ENCODE data around the gene ELK1.
"Not testable (repeated sequence)": the region's sequence is repeated elsewhere in the genome, so short reads cannot be mapped to it uniquely, and the experiment has no call there.

The ELK1 gene

DNA sequence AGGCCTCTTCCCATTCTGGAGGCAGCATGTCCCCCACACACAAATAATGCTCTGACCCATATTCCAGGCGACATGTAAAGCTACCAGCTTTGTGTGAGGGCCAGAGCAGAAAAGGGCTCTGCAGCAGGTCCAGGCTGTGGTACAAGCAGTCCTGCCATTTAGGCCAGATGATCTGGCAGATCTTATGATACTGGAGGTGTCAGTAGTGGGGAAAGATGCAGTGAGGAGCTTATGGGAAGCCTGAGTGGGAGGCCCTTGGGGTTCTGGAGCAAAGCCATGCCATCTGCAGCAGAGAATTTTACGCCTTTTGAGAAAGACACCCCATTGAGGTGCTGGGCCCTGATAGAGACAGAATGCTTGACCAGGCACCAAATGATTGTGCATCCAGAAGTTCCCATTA, 38.4 kb downstream of the ELK1 start:
- DNase-seq (ENCODE audit: low read depth in 2 of 2): no peak

GRCh38 chrX:47611489-47611888, 38.9 kb downstream of the ELK1 start:
- no peak for DNase-seq (ENCODE audit: low read depth in 2 of 2)

DNA sequence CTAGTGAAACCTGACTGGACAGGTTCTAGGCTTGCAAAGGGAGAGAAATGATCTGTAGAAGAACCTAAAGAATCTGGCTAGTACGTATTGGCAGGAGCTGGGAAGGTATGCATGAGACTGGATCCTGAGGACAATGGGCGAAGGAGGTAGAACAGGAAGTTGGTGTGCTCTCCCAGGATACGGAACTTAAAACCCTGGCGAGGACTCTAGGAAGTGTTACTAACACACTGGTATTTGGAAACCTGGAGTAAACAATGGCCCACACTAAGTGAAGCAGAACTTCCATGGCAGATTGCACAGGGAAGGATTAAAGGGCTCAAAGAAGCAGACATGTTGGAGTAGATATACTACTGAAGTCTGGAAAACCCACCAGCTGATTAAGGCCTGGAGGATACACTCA, 39.9 kb downstream of the ELK1 start:
- DNase-seq (ENCODE audit: low read depth in 2 of 2): no peak

GRCh38 chrX:47608130-47608810, 42.1 kb downstream of the ELK1 start:
- DNase-seq (ENCODE audit: low read depth in 2 of 2): no peak

- no peak for DNase-seq (ENCODE audit: low read depth in 2 of 2)
Observed at GRCh38 chrX:47607091-47607490, 43.3 kb downstream of the ELK1 start.

GRCh38 chrX:47605024-47605423, 45.3 kb downstream of the ELK1 start:
- no peak for DNase-seq (ENCODE audit: low read depth in 2 of 2)

DNA sequence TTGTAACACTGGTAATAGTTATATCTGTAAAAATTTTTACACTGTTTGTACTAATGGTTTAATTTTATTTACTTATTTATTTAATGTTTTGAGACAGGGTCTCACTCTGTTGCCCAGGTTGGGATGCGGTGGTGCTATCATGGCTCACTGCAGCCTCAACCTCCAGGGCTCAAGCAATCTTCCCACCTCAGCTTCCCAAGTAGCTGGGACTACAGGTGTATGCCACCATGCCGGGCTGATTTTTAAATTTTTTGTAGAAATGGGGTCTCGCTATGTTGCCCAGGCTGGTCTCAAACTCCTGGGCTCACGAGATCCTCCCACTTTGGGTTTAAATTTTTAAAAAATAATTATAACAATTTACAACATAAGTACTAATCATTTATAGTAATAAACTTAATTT, 47.2 kb downstream of the ELK1 start:
- not testable (repeated sequence) for DNase-seq (ENCODE audit: low read depth in 2 of 2)

GRCh38 chrX:47597222-47597621, 53.1 kb downstream of the ELK1 start:
- DNase-seq (ENCODE audit: low read depth in 2 of 2): no peak

GRCh38 chrX:47596256-47596655, 54.1 kb downstream of the ELK1 start:
- DNase-seq (ENCODE audit: low read depth in 2 of 2): no peak

DNA sequence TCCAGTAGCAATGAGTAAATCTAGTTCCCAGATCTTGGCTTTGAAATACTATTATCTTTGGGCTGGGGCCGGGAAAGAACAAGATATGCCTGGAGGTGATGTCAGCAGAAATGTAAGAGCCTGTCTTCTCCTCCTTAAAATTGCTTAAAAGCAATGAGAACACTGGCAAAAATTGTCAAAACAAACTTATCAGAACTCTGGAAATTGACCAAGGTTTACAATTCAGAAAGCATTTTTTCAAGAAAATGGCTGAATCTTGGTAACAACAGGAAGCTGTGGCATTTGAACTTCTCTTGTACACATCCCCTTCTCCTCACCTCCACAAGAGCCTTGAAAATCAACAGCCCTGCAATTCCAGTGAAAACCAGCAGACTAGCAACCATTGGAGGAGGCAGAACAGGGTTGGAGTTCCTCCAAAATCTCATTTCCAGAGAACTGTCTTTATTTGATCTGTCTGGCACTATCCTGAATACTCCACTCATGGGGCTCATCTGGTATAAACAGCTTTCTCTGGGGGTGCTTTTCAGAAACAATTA, 54.6 kb downstream of the ELK1 start:
- no peak for DNase-seq (ENCODE audit: low read depth in 2 of 2)

- no peak for DNase-seq (ENCODE audit: low read depth in 2 of 2)
Observed at GRCh38 chrX:47593522-47593921, 56.8 kb downstream of the ELK1 start.

- no peak for DNase-seq (ENCODE audit: low read depth in 2 of 2)
Observed at GRCh38 chrX:47590984-47591383, 59.4 kb downstream of the ELK1 start.

- no peak for DNase-seq (ENCODE audit: low read depth in 2 of 2)
Observed at GRCh38 chrX:47587906-47588735, 62.2 kb downstream of the ELK1 start.

DNA sequence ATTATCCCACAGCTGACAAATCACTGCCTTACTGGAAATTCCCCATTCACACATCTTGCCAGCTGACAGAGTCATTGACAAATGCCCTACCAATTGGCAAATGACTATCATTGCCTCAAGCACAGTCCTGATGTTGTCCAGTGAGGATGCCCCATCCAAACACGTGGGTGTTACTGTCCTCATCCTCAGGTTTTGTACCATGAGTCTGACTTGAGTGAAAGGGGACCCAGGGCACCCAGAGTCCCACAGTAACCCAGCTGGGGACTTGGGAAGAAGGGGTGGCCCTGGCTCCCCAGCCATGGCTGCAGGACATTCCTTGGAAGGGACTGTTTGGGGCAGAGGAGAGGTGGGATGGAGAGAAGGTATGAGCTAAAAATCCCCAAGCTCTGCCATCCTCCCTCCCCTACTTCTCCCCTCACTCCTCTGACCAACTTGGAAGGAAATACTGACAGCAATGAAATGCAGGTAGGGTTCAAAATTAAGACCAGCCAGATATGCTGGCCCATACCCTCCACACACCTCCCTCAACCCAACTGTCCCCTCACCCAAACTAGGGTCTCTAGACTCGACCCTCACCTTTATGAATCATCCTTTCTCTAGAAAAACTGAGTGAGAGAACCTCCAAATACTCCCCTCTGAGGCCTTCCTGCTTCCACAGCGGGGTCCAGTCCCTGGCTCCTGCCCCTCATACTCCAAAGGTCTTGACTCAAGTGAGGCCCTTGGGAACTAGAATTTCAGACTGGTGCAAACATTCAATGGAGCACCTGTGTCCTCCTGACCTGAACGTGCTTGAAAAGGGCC, 63.1 kb downstream of the ELK1 start:
- DNase-seq (ENCODE audit: low read depth in 2 of 2): no peak

DNA sequence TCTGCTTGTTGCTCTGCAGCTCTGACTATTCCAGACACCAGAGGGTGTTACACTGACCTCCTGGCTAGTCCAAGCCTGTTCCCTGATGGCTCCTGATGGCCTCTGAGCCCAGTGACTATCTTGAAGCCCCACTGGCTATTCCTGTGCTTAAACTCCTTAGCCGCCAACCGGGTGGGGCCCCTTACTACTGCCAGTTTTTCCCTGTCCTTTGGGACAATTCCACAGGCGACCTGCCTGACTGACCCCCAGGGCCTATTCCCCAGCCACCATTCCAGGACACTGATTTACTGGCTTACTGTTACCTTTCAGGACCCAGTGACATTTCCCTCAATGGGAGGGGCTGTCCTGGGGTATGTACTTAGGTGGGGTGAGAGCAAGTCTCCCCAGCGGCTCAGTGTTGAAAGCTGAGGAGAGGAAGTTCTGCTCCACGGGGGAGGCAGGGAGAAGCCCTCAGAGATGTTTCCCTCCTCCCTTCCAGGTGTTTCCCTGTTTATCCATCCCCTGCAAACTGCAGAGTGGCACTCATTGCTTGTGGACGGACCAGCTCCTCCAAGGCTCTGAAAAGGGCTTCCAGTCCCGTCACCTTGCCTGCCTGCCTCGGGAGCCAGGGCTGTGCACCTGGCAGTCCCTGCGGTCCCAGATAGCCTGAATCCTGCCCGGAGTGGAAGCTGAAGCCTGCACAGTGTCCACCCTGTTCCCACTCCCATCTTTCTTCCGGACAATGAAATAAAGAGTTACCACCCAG, 64.1 kb downstream of the ELK1 start:
- no peak for DNase-seq (ENCODE audit: low read depth in 2 of 2)
